Measurements from ENCODE around the gene GRN.
"Not testable (repeated sequence)": the region's sequence is repeated elsewhere in the genome, so short reads cannot be mapped to it uniquely, and the experiment has no call there.

Gene GRN

DNA sequence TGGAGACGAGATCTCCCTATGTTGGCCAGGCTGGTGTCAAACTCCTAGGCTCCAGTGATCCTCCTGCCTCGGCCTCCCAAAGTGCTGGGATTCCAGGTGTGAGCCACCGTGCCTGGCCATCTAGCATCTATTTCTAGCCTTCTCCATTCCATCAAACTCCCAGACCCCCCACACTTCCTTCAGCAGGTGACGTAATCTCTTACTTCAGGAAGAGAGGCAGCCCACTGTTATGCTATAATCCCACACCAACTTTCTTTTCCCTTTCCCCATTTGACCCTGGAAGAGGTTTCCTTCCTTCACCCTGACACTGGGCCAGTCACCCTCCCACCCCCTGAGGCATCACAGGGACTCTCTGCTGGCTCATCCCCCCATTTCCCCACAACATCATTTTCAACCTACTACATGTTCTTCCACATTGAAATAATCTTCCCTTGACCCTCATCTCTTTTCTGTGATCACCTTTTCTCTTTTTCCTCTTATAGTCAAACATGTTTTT lies 36.8 kb downstream of the GRN start:
- no peak for DNase-seq (ENCODE audit: low read depth in 4 of 4, low spot score in 1 of 4)

DNA sequence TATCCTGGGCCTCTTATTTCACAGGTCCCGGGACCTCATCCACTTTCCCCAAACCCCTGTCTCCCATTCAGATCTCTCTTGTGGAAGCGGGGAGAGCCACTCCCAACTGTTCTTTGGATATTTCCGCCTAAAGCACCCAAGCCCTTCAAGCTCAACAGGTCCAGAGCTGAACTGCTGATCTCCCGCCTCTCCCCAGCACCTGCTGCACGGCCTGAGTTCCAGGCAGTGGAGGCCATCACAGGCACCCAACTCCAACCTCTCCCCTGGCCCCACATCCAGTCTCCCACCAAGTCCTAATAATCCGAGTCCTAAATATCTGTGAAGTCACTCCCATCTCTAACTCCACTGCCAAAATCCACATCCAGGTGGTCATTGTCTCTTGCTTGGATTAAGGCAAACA lies 37.8 kb downstream of the GRN start:
- no peak for DNase-seq (ENCODE audit: low read depth in 4 of 4, low spot score in 1 of 4)

DNA sequence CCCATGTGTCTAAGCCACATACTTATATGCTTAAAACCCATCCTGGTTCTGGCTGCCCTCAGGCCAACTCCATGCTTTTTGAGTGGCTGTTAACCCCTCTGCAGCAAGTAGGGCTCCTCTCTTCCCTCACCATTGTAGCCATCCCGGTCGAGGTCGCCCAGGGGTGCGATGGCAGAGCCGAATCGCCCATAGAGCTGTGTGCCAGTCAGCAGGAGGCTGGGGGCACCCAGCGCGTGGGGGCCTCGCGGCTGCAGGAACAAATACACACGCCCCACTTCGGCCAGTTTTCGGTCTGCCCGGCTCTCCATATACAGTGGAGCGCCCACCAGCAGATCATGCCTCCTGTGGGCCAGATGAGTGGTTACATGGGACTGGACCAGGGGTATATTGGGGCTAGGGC lies 38.3 kb downstream of the GRN start:
- no peak for DNase-seq (ENCODE audit: low read depth in 4 of 4, low spot score in 1 of 4)

DNA sequence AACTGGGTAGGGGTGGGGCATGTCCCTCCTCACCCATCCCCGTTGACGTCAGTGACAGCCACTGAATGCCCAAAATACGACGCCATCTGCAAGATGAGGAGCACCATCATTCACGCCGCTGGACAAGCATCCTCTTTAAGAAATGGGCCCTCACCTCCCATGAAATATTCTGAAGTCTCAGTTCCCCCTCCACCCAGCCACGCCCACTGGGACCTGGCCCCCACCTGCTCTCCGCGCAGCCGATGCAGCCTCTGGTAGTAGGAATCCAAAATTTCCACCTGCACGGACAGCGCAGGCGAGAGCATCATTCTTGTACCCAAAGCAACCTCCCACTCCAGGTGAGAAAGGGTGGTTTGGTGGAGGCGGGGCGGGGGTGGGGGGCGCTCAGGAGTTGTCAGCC lies 38.8 kb downstream of the GRN start:
- no peak for DNase-seq (ENCODE audit: low read depth in 4 of 4, low spot score in 1 of 4)

DNA sequence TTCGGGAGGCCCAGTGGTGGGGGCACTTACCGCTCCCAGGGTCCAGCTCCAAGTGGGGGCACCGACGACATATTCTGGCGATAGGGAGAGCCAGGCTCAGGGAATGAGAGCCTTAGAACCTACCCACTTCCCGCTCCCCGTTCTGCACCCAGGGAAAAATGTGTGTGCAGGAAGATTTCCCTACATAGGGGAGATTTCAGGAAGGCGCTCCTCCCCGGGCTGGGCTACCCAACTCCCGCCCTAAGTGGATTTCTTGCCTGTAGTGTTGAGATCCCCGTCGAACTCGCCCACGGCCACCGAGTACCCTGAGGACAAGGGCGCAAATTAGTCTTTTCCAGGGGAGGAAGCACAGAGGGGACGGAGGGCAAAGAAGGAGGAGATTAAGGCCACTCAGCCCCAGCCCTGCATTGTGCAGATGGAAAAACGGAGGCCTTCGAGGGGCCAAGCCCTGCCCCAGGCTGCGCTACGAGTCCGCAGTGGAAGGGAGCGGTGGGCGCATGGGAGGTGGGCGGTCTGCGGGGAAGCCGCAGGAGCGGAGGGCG lies 39.2 kb downstream of the GRN start:
- no peak for DNase-seq (ENCODE audit: low read depth in 4 of 4, low spot score in 1 of 4)

DNA sequence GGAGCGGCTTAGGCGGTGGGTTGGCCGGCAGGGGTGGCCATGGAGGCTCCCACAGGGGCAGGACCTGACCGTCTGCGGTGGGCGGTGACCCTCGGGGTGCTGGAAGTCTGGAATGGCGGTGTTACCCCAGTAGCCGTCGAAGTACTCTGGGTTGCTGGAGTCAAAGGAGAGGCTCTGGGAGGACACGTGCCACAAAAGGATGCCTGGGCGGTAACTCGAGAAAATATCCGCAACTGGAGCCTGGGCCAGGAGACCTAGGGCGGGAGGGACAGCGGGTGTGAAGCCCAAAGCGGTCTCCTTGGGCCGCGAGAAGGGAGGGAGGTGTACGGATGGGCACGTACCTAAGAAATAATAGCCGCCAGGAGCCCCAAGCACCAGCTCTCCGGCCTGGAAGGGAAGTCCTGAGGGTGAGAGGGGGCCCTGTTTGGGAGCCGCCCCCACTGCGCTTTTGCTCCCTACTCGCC lies 39.8 kb downstream of the GRN start:
- no peak for DNase-seq (ENCODE audit: low read depth in 4 of 4, low spot score in 1 of 4)

DNA sequence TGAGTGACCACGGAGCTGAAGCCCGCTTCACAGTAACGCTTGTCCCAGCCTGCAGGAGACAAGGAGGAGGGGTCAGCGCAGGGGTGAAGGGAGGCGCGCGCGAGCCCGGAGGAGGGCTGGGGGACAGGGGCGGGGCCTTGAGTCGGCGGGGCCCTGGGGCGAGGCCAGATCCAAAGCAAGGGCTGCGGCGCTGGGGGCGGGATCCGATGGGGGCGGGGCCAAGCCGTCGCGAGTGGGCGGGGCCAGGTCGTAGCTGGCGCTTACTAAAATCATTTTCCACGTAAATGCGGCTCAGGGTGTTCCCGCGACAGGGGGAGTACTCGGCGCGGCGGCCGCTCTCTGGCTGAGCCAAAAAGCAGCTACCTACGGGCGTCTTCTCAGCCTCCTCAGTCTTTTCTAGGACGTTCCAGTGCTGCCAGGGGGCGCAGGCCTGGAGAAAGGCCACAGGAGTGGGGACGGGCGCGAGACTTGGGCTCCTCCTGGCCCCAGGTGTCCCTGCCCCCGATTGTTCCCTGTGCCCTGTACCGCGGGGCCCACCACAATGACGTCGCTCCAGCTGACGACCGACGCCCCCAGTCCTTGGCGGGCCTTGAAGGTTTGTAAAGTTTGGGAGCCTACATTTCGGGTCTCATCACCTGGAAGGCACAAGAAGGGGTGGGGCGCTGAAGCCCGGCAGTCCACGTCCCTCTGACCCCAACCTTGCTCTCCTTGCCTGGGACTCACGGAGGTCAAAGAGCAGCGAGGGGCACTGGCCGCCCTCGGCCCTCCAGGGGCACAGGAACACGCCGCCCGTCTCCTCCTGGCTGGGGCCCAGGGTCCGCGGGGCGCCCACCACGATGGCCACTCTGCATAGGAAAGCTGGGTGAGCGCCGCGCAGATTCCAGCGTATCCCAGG lies 40.4 kb downstream of the GRN start:
- DNase-seq (ENCODE audit: low read depth in 4 of 4, low spot score in 1 of 4), result peak; percentile 73 to 84 (median 79)

DNA sequence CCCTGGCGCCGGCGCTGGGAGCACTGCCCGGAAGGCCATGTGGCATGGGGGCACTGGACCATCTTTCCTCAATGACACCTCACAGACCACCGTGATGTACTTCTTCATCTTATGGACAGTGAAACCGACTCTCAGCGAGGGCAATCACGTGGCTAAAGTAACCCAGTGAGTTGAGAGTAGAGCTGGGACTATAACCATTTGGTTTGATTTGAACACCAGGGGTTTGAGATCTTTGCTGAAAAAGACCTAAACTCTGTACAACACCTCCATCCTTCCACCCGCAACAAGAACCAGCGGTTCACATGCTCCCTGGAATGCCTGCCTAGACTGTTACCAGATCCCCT lies 41.1 kb downstream of the GRN start:
- no peak for DNase-seq (ENCODE audit: low read depth in 4 of 4, low spot score in 1 of 4)

DNA sequence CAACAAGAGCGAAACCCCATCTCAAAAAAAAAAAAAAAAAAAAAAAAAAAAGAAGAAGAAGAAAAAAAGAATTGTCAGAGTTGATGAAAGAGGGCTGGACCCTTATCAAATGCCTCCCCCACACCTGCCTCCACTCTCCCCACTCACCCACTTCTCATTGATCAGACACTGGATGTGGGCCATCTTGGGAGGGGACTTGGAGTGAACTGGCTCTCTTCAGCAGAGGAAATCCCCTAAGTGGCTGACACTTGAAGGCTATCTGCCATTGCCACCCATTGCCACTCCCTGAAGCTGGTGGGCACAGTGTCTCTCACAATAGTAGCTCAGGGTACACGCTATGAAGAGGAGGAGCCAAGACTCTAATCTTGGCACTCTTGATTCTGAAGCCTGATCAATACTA lies 42.7 kb downstream of the GRN start:
- DNase-seq (ENCODE audit: low read depth in 4 of 4, low spot score in 1 of 4), result no peak

DNA sequence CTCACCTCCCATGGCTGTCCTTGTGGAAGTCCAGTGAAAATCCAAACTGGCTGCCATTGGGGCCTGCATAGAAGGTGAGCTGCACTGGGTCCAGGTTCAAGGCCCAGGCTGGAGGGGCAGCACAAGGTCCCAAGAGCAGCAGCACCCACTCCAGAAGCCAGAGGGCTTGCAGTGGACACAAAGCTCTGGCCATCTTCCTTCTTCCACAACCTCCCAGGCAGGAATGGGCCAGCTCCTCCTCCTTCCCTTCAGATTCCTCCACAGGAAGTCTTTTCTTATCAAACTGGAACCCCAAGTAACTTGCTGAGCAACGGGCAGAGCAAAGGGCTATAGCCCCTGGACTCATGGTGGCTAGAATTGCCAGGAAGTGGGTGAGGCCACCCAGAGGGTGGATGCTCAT lies 44.2 kb downstream of the GRN start, which contains the start of gene ITGA2B:
ITGA2B (minus strand) TSS at position 369 of the 400 bp plus-strand sequence; CDS start at position 193, 176 bp downstream.
- DNase-seq (ENCODE audit: low read depth in 4 of 4, low spot score in 1 of 4), result no peak

DNA sequence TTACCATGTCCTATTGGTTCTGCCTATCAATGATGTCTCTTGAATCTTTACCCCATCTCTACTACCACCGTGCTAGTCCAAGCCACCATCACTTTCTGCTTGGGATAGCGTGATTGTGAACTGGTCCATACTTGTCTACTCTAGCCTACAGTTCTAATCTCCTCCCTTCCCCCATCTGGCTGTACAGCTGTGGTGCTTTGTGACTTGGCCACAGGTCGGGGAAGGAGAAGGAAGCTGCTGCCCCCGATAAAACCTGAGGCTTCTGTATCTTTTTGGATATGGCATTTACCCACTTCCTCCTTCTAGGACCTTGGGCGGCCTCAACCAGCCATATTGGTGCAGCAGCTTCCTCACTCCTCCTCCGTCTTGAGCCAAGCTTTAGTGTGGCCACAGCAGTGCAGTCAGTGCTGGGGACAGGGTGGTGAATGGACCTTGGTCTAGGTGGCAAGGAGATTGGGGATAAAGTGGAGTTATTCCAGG lies 44.7 kb downstream of the GRN start:
- DNase-seq (ENCODE audit: low read depth in 4 of 4, low spot score in 1 of 4), result no peak

DNA sequence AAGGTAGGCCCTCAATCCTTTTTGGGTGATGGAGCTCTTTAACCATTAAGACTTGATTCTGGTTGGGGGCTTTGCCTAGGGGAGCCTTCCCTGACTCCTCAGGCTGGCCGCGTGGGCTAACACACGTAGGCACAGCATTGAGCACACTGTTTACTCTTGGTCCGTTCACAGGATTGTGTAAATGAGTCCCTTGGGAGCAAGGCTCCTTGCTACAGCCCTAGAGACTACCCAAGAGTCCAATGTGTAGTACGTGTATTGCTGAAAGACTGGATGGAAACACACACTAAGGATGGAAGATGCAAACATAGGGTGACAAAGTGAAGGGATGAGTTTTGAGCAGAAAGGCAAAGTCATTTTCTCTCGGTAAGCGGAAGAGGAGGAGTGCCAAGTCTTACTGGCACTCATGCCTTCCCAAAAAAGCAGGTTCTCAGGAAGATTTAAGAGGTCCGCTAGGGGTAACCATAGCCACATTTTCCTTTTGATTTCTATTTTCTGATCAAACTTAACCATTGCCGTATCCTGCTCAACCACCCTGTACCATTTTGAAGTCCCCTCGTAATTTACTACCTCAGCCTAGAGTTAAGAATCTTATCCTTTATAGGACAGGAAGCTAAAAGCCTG lies 45.3 kb downstream of the GRN start:
- no peak for DNase-seq (ENCODE audit: low read depth in 4 of 4, low spot score in 1 of 4)

DNA sequence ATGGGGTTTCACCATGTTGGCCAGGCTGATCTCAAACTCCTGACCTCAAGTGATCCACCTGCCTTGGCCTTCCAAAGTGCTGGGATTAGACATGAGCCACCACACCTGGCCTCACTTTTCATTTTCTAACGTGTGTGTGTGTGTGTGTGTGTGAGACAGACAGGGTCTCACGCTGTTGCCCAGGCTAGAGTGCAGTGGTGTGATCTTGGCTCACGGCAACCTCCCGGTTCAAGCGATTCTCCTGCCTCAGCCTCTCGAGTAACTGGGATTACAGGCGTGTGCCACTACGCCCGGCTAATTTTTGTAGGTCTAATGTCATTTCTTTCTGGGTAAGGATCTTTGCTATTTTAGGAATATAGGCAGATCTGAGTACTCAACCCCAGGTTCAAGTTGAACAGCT lies 49.0 kb downstream of the GRN start:
- not testable (repeated sequence) for DNase-seq (ENCODE audit: low read depth in 4 of 4, low spot score in 1 of 4)

DNA sequence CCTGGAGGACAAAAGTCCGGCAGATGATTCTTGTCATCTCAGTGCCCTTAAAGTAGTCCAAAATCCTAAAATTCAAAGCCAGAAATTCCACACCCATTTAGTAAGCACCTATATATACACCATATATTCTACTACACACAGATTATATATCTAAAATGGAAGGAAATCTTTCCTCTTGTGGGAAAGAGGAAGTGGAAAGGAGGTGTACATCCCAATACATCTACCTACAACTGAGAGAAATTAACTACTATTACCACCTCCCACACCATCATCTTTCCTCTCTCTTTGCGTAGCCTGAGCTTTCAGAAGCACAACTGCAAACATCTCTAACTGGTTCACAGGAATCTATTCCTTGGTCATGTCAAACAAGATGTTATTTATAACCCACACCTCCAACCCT lies 49.7 kb downstream of the GRN start:
- DNase-seq (ENCODE audit: low read depth in 4 of 4, low spot score in 1 of 4), result no peak

DNA sequence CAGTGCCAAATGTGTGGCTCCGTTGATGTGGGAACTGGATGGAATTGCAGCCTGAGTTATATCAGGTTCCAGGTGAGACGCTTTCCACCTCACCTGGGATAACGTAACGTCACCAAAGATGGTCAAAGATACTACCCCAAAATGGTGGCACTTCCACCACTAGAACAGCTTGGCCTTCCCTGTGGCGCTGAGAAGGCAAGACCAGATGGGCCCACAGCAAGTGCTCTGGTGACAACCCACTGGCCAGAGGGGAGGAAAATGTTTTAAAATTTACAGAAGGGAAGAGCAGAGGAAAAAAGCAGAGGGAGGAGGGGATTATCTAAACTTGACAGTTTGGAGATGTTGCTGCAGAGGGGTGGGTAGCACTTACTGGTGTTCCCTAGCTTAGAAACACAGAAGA lies 51.8 kb downstream of the GRN start:
- no peak for DNase-seq (ENCODE audit: low read depth in 4 of 4, low spot score in 1 of 4)

DNA sequence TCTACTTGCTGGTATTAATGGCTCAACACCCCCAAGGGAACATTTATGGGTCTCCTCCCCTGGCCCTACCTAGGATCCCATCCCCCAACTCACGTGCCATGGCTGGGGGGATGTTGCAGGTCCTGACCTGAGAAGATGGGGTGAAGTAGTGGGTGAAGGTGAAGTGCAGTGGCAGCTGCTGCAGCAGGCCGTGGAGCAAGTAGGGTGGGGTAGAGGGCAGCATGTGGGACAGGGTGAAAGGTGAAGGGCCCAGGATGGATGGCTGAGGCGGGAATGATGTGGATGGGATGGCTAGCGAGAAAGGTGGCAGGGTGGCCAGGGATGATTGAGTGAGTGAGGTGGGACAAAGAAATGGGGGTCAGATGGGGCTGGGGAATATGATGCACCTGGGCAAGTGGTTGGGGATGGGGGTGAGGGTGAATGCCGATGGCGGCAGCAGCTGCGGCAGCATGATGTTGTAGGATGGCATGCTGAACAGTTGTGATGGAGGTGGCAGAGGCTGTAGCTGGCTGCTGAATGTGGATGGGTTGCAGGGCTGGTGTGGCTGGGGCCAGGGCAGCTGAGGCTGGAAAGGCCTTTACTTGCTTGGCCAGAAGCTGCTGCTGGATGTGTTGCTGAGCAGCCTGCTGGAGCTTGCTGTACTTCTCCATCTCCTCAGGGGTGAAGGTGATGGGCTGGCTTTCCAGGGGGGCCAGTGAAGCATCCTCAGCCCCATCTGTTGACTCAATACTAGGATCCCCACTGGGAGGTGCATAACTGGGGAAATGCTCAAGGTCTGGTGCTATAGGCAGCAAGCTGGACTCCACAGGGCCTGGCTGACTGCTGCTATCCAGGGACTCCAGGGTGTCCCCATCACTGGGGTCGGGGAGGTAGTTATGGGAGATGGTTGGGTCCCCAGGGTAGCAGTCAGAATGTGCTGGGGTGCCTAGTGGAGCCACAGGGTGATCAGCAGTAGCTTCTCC lies 52.7 kb downstream of the GRN start:
- DNase-seq (ENCODE audit: low read depth in 4 of 4, low spot score in 1 of 4), result no peak

DNA sequence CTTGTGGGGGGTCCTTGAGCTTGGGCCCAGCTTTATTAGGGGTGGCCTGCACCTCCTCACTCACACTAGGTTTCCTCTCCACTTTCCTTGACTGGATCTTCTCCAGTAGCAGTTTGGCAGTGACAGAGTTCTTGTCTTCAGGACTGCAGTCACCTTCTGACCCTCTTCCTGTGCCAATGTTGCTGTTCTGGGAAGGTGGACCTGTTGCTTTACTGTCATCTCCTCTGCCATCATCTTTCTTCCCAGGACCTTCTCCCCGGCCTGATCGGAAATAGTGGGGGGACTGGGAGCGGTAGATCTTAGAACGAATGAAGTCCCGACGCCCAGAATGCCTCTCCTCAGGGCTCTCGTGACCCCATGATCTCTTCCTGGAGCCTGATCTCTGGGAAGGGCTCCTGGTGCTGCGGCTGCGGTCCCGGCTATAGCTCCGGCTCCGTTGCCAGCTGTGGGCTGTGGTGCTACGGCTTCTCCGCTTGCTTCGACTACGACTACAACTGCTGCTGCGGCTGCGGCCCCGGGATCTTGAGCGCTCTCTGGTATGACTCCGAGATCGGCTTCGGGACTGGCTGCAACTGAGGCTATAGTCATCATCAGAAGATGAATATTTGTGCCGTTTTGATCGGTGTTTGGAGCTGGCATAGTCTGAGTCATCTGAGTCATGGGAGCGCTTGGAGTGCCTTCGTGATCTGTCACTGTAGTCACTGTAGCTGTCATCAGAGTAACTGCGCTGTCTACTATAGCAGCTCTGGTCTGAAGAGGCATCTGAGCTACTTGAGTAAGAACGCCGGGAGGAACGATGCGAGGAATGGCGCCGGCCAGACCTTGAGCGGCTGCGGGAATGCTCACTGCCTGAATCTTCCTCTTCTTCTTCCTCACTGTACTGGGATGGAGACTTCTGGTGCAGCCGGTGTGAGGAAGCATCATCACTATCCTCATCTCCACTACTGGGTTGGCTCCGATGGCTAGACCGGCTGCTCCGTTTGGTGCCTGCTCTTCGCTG lies 53.9 kb downstream of the GRN start:
- DNase-seq (ENCODE audit: low read depth in 4 of 4, low spot score in 1 of 4), result no peak

DNA sequence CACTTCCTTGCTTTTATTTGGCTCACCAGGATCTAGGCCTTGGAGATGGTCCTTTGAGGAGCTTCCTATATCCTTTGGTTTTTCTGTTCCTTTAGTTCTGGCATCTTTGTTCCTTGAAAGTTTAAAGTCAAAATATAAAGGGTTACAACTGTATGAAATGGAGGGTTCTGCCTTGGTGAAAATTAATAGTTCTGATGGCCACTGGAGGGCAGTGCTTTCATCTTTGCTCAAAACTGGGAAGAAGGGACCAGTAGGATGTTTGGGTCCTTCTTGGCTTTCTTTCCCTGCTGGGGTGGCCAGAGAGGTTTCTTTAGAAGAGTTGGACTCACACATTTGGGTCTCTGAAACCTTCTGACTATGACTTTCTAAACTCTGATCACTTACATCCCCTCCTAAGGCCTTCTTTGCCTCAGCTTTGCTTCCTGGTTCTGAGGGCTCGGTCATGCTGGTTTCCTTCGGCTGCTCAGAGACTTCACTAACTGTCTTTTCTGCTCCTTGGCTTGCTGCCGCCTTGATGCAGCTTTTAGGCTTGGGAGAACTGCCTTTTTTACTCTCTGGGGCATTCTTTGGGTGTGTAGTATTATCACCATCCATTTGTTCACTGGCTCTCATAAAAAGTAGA lies 55.2 kb downstream of the GRN start:
- DNase-seq (ENCODE audit: low read depth in 4 of 4, low spot score in 1 of 4), result no peak

All from stimulated activated CD4-positive, alpha-beta T cell treated with anti-CD3 and anti-CD28 coated beads, Interleukin-1b, Interleukin-23, amount 100 ng/mL, for 24 hours (primary cell).